ENCODE results near the gene SLC66A3. TPM values are rescaled to one million over a fixed set of nuclear protein-coding genes. Genes with fewer than 3 reads are reported as not detected.

Gene SLC66A3
- total RNA-seq, 3 donors from 2014 or later: 47.6 to 111 (median 62.6) TPM

GRCh38 chr2:11213975-11214374 is 58.7 kb downstream of the SLC66A3 start:
- no peak for DNase-seq (ENCODE audit: low spot score in 2 of 2)
- Histone ChIP-seq H3K36me3 (peaks cover 4% of the 10 kb centered on the region), H3K27ac (no peak overlapping the region), H3K4me1 (no peaks in the 10 kb centered on the region), H3K4me3 (no peak overlapping the region), H3K27me3 (no peaks in the 10 kb centered on the region), H3K9me3 (no peaks in the 10 kb centered on the region)
- no peak for TF ChIP-seq POLR2AphosphoS5 (IDR thresholded peaks at IDR 0.05)
- no peak for TF ChIP-seq CTCF (IDR thresholded peaks at IDR 0.05)
- TF ChIP-seq POLR2A (IDR thresholded peaks at IDR 0.05): no peak
- intact Hi-C loops (cut with DNase I; ENCODE audit: low total_unique reads): no loop called here

- no peaks in the 10 kb centered on the region for H3K27me3 ChIP-seq
- no peak overlapping the region for H3K4me3 ChIP-seq
- no peaks in the 10 kb centered on the region for H3K9me3 ChIP-seq
- DNase-seq (ENCODE audit: low spot score in 2 of 2): no peak
- no peak overlapping the region for H3K27ac ChIP-seq
- TF ChIP-seq CTCF (IDR thresholded peaks at IDR 0.05) (no peak), POLR2AphosphoS5 (IDR thresholded peaks at IDR 0.05) (no peak), POLR2A (IDR thresholded peaks at IDR 0.05) (no peak)
- peaks cover 4% of the 10 kb centered on the region for H3K36me3 ChIP-seq
- intact Hi-C loops (cut with DNase I; ENCODE audit: low total_unique reads): no loop called here
- H3K4me1 ChIP-seq: no peaks in the 10 kb centered on the region
Measured at GRCh38 chr2:11214770-11215169, 59.5 kb downstream of the SLC66A3 start.

- H3K9me3 ChIP-seq: no peaks in the 10 kb centered on the region
- H3K27me3 ChIP-seq: no peaks in the 10 kb centered on the region
- no peak for DNase-seq (ENCODE audit: low spot score in 2 of 2)
- H3K27ac ChIP-seq: no peak overlapping the region
- no peak overlapping the region for H3K4me3 ChIP-seq
- intact Hi-C loops (cut with DNase I; ENCODE audit: low total_unique reads): no loop called here
- peaks cover 4% of the 10 kb centered on the region for H3K36me3 ChIP-seq
- TF ChIP-seq CTCF (IDR thresholded peaks at IDR 0.05) (no peak), POLR2AphosphoS5 (IDR thresholded peaks at IDR 0.05) (no peak), POLR2A (IDR thresholded peaks at IDR 0.05) (no peak)
- H3K4me1 ChIP-seq: no peaks in the 10 kb centered on the region
Measured at GRCh38 chr2:11215407-11215806, 60.1 kb downstream of the SLC66A3 start.

GRCh38 chr2:11220445-11220844 is 65.2 kb downstream of the SLC66A3 start:
- intact Hi-C loops (cut with DNase I; ENCODE audit: low total_unique reads): no loop called here
- Histone ChIP-seq H3K27me3 (no peaks in the 10 kb centered on the region), H3K4me3 (no peak overlapping the region), H3K36me3 (no peaks in the 10 kb centered on the region), H3K4me1 (no peaks in the 10 kb centered on the region), H3K27ac (no peak overlapping the region), H3K9me3 (no peaks in the 10 kb centered on the region)
- DNase-seq (ENCODE audit: low spot score in 2 of 2): no peak
- no peak for TF ChIP-seq POLR2A (IDR thresholded peaks at IDR 0.05)
- TF ChIP-seq CTCF (IDR thresholded peaks at IDR 0.05): no peak
- no peak for TF ChIP-seq POLR2AphosphoS5 (IDR thresholded peaks at IDR 0.05)

- intact Hi-C loops (cut with DNase I; ENCODE audit: low total_unique reads): no loop called here
- Histone ChIP-seq H3K27me3 (no peaks in the 10 kb centered on the region), H3K27ac (no peak overlapping the region), H3K4me1 (no peaks in the 10 kb centered on the region), H3K4me3 (no peak overlapping the region), H3K9me3 (no peaks in the 10 kb centered on the region), H3K36me3 (no peaks in the 10 kb centered on the region)
- no peak for DNase-seq (ENCODE audit: low spot score in 2 of 2)
- no peak for TF ChIP-seq POLR2A (IDR thresholded peaks at IDR 0.05)
- no peak for TF ChIP-seq POLR2AphosphoS5 (IDR thresholded peaks at IDR 0.05)
- TF ChIP-seq CTCF (IDR thresholded peaks at IDR 0.05): no peak
Measured at GRCh38 chr2:11222845-11223244, 67.6 kb downstream of the SLC66A3 start.

Data from breast epithelium (tissue), 4 donors.